Right ventricle myocardium superior (tissue), 1 donor: ENCODE results near the gene PMS1. TPM values are rescaled to one million over a fixed set of nuclear protein-coding genes. Genes with fewer than 3 reads are reported as not detected.
"Not testable (repeated sequence)": the region's sequence is repeated elsewhere in the genome, so short reads cannot be mapped to it uniquely, and the experiment has no call there.

Source experiments
- ATAC-seq: fragments of 200-7000 bp; cut with Tn5 transposase; one replicate; pipeline ENCODE4 v1.9.1; 2020; ENCODE audit warnings: mild to moderate bottlenecking; ENCODE audit not compliant: poor library complexity
- DNase-seq: peaks from one replicate; pipeline ENCODE4 v3.0.0-alpha.2; 2020
- intact Hi-C: fragments of 100-400 bp; cut with DNase I; formaldehyde crosslinking; loops from one replicate; pipeline ENCODE4 v1.11.2; 2022
- total RNA-seq: library from RNA; stranded (reverse); fragmentation: NEBNext Ultra II Directional; extraction: Animal tissue kit (Norgen Biotek cat#: 25700); gene quantifications from one replicate; pipeline ENCODE4 v1.2.1, GENCODE V29; 2021
- donor health status: DM: no; HTN: yes; CAD: no; lungs with severe emphysema.

The PMS1 gene
- total RNA-seq, 1 donor from 2014 or later = 13.5 TPM

- intact Hi-C loops = no loop called here
- DNase-seq = no peak
- no peak for ATAC-seq
Measured at GRCh38 chr2:189851174-189851826, 67.0 kb downstream of the PMS1 start.

GRCh38 chr2:189854187-189854586 is 69.9 kb downstream of the PMS1 start:
- intact Hi-C loops = no loop called here
- DNase-seq = no peak
- no peak for ATAC-seq

- intact Hi-C loops = no loop called here
- no peak for ATAC-seq
- no peak for DNase-seq
Measured at GRCh38 chr2:189854940-189855339, 70.7 kb downstream of the PMS1 start.

- ATAC-seq = no peak
- no peak for DNase-seq
- intact Hi-C loops = no loop called here
Measured at GRCh38 chr2:189858291-189858690, 74.0 kb downstream of the PMS1 start.

GRCh38 chr2:189860161-189860560 is 75.9 kb downstream of the PMS1 start:
- intact Hi-C loops = no loop called here
- ATAC-seq = no peak

GRCh38 chr2:189862751-189863150 is 78.5 kb downstream of the PMS1 start:
- ATAC-seq = no peak
- intact Hi-C loops = no loop called here
- no peak for DNase-seq

More at GRCh38 chr2:189860161-189860560, 75.9 kb downstream of the PMS1 start:
- no peak for DNase-seq

- no peak for DNase-seq
- intact Hi-C loops = no loop called here
- ATAC-seq = no peak
Measured at GRCh38 chr2:189865826-189866225, 81.6 kb downstream of the PMS1 start.

GRCh38 chr2:189866296-189866695 is 82.0 kb downstream of the PMS1 start:
- ATAC-seq (no peak), DNase-seq (no peak)
- intact Hi-C loops = no loop called here

- no peak for DNase-seq
- ATAC-seq = no peak
- intact Hi-C loops = no loop called here
Measured at GRCh38 chr2:189868896-189869295, 84.6 kb downstream of the PMS1 start.

GRCh38 chr2:189870381-189871085 is 86.3 kb downstream of the PMS1 start:
- DNase-seq (no peak), ATAC-seq (no peak)
- intact Hi-C loops = no loop called here

- ATAC-seq (no peak), DNase-seq (no peak)
Measured at GRCh38 chr2:189873696-189874095, 89.4 kb downstream of the PMS1 start.

GRCh38 chr2:189874586-189875320 is 90.5 kb downstream of the PMS1 start:
- DNase-seq (no peak), ATAC-seq (no peak)

More at GRCh38 chr2:189873696-189874095, 89.4 kb downstream of the PMS1 start:
- intact Hi-C loops = no loop called here

GRCh38 chr2:189876271-189876670 is 92.0 kb downstream of the PMS1 start:
- intact Hi-C loops = no loop called here
- DNase-seq (no peak), ATAC-seq (no peak)

More at GRCh38 chr2:189874586-189875320, 90.5 kb downstream of the PMS1 start:
- intact Hi-C loops = no loop called here

- DNase-seq (no peak), ATAC-seq (no peak)
- intact Hi-C loops = no loop called here
Measured at GRCh38 chr2:189879716-189880081, 95.4 kb downstream of the PMS1 start.

GRCh38 chr2:189880429-189880828 is 96.2 kb downstream of the PMS1 start:
- intact Hi-C loops = no loop called here
- DNase-seq (no peak), ATAC-seq (no peak)

GRCh38 chr2:189880832-189881492 is 96.7 kb downstream of the PMS1 start:
- ATAC-seq (no peak), DNase-seq (no peak)
- intact Hi-C loops = no loop called here

GRCh38 chr2:189885368-189885767 is 101.1 kb downstream of the PMS1 start:
- intact Hi-C loops = no loop called here
- ATAC-seq = no peak
- DNase-seq = no peak

- ATAC-seq, DNase-seq, intact Hi-C loops: not testable (repeated sequence)
Measured at GRCh38 chr2:189892546-189893294, 108.5 kb downstream of the PMS1 start.

GRCh38 chr2:189896809-189897208 is 112.6 kb downstream of the PMS1 start:
- ATAC-seq = no peak
- intact Hi-C loops = no loop called here

More at GRCh38 chr2:189896809-189897208, 112.6 kb downstream of the PMS1 start:
- DNase-seq = no peak
